Adipose tissue (tissue), 3 donors: ENCODE measurements around the gene BMP3. TPM values are rescaled to one million over a fixed set of nuclear protein-coding genes. Genes with fewer than 3 reads are reported as not detected.

ENCODE experiments used
- H3K27ac ChIP-seq: one replicate; pipeline ENCODE4 v1.5.1; 2013; ENCODE audit warnings: low read depth, low read length
- WGBS, 3 donors: extraction: QIAGEN DNeasy Blood & Tissue Kit; methylation state at CpG; one replicate each; pipeline ENCODE4 v1.1.7; 2013; 5-methylcytosine and 5-hydroxymethylcytosine counted together
- polyA plus RNA-seq, 3 donors: library from polyadenylated mRNA; stranded (reverse); fragments of 200-250 nt; gene quantifications; one replicate each; pipeline ENCODE4 v1.2.3, GENCODE V29; 2013
- donor health status: healthy with polysubstance abuse.
- donor health status: Bipolar disorder and iron deficiency.
- donor health status: healthy.

Gene BMP3
- polyA plus RNA-seq, 3 donors, result 0.01 to 1.7 (median 0.21) TPM

GRCh38 chr4:81085291-81085690, 54.8 kb downstream of the BMP3 start:
- WGBS, 3 donors, result 72 to 73% (median 73%) methylated on average over 3 of the region's 3 CpGs
- H3K27ac ChIP-seq, result no peak overlapping the region

GRCh38 chr4:81085979-81086378, 55.5 kb downstream of the BMP3 start:
- WGBS, 3 donors, result 72 to 89% (median 86%) methylated on average over 3 of the region's 3 CpGs
- no peak overlapping the region for H3K27ac ChIP-seq

DNA sequence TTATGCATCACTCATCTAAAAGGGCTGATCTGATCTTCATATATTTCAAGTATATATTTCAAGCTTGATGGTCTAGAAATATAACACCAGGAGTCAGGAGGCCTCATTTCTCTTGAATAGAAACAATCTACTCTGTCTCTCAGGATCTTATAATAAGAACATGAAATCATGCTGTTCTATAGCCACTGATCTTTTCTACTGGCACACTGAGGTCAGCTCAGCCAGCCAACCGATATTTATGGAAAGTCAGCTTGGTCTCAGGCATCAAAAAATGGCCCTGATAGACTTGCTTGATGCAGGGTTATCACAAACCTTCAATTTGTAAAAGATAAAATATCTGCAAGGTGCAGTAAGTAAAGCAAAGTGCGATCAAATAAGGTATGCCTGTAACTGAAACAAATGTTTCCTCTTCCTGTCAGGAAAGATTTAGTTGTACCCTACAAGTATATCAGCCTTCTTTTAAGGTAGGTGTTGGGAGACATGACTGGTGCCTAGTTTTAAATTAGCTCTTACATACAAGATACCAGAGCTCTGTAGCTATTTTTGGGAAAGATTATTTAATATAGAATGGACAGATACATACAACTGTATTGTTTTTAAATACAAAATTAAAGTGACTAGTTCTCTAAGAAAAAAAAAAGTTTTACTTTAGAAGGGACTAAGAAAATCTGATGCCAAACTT, 63.4 kb downstream of the BMP3 start:
- 72 to 84% (median 77%) methylated on average over 2 of the region's 2 CpGs for WGBS, 3 donors
- H3K27ac ChIP-seq, result no peak overlapping the region

DNA sequence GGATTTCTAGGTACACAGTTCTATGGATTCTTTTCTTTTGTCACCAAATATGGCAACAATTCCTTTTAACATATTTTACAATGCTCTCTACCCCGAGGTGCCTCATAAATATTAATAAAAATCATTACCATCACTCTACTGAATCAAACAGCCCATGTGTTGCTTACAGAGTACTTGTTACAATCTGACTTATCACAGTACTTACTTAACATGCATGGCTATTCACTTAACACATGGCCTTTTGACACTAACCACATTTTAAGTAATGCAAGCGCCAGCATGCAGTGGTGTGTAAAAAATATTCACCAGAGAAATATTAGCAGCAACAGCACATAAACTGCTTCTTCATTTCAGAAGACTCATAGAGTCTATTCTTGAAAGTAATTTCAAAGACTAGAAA, 64.9 kb downstream of the BMP3 start:
- WGBS, 3 donors, result 69 to 85% (median 75%) methylated on average over 2 of the region's 2 CpGs
- H3K27ac ChIP-seq, result no peak overlapping the region

- H3K27ac ChIP-seq, result no peak overlapping the region
- 70 to 92% (median 87%) methylated on average over 1 of the region's 1 CpG for WGBS, 3 donors
These were observed 66.1 kb downstream of the BMP3 start for GRCh38 chr4:81096566-81096965.

- H3K27ac ChIP-seq, result no peak overlapping the region
These were observed 71.6 kb downstream of the BMP3 start for GRCh38 chr4:81102107-81102506.

GRCh38 chr4:81106150-81106549, 75.6 kb downstream of the BMP3 start:
- H3K27ac ChIP-seq, result no peak overlapping the region
- WGBS, 3 donors, result 69 to 76% (median 75%) methylated on average over 4 of the region's 4 CpGs

Other genes starting within 250 kb of the BMP3 start
- under 1 TPM; 0.16 to 0.56 (median 0.29) TPM for gene PRKG2, start 184.5 kb downstream of the BMP3 start, polyA plus RNA-seq